ENCODE results near the gene PTGES2.

DNA sequence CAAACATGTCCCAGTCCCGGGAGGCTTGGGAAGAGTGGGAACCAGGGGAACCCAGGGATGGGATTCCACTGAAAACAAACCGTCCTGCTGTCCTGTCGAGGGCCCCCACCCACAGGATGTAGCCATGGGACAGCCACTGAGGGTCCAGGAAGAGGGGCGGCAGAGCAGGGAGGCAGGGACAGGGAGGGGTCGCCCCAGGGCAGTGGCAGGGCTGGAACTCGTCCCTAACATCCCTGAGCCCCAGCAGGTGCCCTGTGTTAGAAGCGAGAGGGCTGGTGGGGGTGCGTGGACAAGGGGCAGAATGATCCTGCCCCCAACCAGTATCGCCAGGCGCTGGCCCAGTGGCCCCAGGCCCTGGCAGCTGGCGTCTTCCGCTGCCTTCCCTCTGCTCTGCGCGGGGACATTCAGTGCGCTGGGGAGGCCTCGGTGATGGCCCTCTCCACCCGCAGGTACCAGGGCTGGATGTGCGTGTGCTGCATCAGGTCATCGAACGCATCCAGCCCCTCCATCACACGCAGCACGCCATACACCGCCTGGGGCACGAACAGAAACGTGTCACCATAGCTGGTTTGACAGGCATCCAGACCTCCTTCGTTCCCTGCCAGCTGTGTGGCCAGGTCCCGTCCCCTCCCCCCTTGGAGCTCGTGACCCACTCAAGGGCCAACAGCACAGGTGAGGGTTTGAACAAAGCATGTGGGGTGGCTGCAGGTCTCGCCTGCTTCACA is 6.6 kb downstream of the PTGES2 start:
- TF ChIP-seq POLR2A (IDR thresholded peaks at IDR 0.05; ENCODE audit: low read depth, low read length) (no peak), POLR2AphosphoS5 (IDR thresholded peaks at IDR 0.05; ENCODE audit: low read depth, low read length) (no peak), POU2F2 (IDR thresholded peaks at IDR 0.05; ENCODE audit: low read depth, low read length) (no peak), TAF1 (IDR thresholded peaks at IDR 0.05; ENCODE audit: low read depth, low read length) (no peak), SPI1 (IDR thresholded peaks at IDR 0.05; ENCODE audit: low read depth, low read length) (no peak)
